ENCODE results near the gene RHEBL1. TPM values are rescaled to one million over a fixed set of nuclear protein-coding genes. Genes with fewer than 3 reads are reported as not detected.

The RHEBL1 gene
- total RNA-seq, 2 experiments from 2014 or later, result 5.1 to 6.0 TPM

DNA sequence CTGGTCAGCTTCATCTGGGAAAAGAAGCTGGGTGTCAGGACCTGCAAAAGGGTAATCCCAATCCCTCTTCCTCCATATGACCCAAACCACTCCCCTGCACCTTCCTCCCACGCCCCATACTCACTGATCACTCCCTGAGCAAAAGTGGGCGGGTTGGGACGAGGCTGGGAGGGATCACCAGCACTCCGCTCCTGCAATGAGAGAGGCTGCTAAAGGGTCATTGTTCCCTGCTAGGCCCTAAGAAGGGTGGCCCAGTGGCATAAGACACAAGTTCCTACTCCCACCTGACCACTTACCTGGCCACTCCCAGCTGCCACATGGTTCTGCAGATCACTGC lies 35.5 kb downstream of the RHEBL1 start:
- no peaks in the 10 kb centered on the region for H3K27me3 ChIP-seq (ENCODE audit: control insufficient read depth in 1 of 2, insufficient read depth in 2 of 2, low read length in 2 of 2)
- ATAC-seq (ENCODE audit: poor library complexity), result no peak
- no peak overlapping the region for H3K27ac ChIP-seq (ENCODE audit: low read depth in 1 of 2, low read length in 2 of 2)
- Mint-ChIP-seq H3K27ac (no peak overlapping the region), H3K27me3 (no peaks in the 10 kb centered on the region), H3K36me3 (ENCODE audit: low read depth) (peaks cover 73% of the 10 kb centered on the region), H3K9me3 (no peaks in the 10 kb centered on the region), H3K4me3 (no peak overlapping the region), H3K4me1 (ENCODE audit: low read depth) (no peaks in the 10 kb centered on the region)
- TF ChIP-seq, protein P1, sequence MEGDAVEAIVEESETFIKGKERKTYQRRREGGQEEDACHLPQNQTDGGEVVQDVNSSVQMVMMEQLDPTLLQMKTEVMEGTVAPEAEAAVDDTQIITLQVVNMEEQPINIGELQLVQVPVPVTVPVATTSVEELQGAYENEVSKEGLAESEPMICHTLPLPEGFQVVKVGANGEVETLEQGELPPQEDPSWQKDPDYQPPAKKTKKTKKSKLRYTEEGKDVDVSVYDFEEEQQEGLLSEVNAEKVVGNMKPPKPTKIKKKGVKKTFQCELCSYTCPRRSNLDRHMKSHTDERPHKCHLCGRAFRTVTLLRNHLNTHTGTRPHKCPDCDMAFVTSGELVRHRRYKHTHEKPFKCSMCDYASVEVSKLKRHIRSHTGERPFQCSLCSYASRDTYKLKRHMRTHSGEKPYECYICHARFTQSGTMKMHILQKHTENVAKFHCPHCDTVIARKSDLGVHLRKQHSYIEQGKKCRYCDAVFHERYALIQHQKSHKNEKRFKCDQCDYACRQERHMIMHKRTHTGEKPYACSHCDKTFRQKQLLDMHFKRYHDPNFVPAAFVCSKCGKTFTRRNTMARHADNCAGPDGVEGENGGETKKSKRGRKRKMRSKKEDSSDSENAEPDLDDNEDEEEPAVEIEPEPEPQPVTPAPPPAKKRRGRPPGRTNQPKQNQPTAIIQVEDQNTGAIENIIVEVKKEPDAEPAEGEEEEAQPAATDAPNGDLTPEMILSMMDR (IDR thresholded peaks at IDR 0.05), result no peak
- ChIA-PET CTCF (interaction anchor here (0.7 to 1.7 kb wide), 2 partner anchors 10 to 58 kb away, joined by 4 read pairs; no protein-coding TSS in a partner anchor), POLR2A (interaction anchor here (1.1 kb wide), 1 partner anchor 14 kb away, joined by 6 read pairs; no protein-coding TSS in a partner anchor)
- H3K4me3 ChIP-seq (ENCODE audit: low read length), result no peak overlapping the region
- no peak for DNase-seq
- no peaks in the 10 kb centered on the region for H3K9me3 ChIP-seq (ENCODE audit: control insufficient read depth in 1 of 2, insufficient read depth in 1 of 2, low read length in 2 of 2)
- peaks cover 81% of the 10 kb centered on the region for H3K36me3 ChIP-seq (ENCODE audit: insufficient read depth, low read length)
- no peaks in the 10 kb centered on the region for H3K4me1 ChIP-seq (ENCODE audit: insufficient read depth, low read length)
- intact Hi-C loops (cut with DNase I, micrococcal nuclease), result no loop called here

GRCh38 chr12:49033611-49034285 lies 36.0 kb downstream of the RHEBL1 start:
- H3K4me3 Mint-ChIP-seq, result no peak overlapping the region
- H3K4me1 Mint-ChIP-seq (ENCODE audit: low read depth), result no peaks in the 10 kb centered on the region
- Histone ChIP-seq H3K27ac (ENCODE audit: low read depth in 1 of 2, low read length in 2 of 2) (no peak overlapping the region), H3K36me3 (ENCODE audit: insufficient read depth, low read length) (peaks cover 81% of the 10 kb centered on the region), H3K27me3 (ENCODE audit: control insufficient read depth in 1 of 2, insufficient read depth in 2 of 2, low read length in 2 of 2) (no peaks in the 10 kb centered on the region), H3K4me3 (ENCODE audit: low read length) (no peak overlapping the region), H3K9me3 (ENCODE audit: control insufficient read depth in 1 of 2, insufficient read depth in 1 of 2, low read length in 2 of 2) (no peaks in the 10 kb centered on the region), H3K4me1 (ENCODE audit: insufficient read depth, low read length) (no peaks in the 10 kb centered on the region)
- DNase-seq (no peak), ATAC-seq (ENCODE audit: poor library complexity) (no peak)
- H3K27me3 Mint-ChIP-seq, result no peaks in the 10 kb centered on the region
- H3K9me3 Mint-ChIP-seq, result no peaks in the 10 kb centered on the region
- POLR2A ChIA-PET, result interaction anchor here (1.1 kb wide), 1 partner anchor 14 kb away, joined by 6 read pairs; no protein-coding TSS in a partner anchor
- intact Hi-C loops (cut with DNase I, micrococcal nuclease), result no loop called here
- H3K27ac Mint-ChIP-seq, result no peak overlapping the region
- CTCF ChIA-PET, result interaction anchor here (0.7 to 1.7 kb wide), 2 partner anchors 10 to 59 kb away, joined by 4 read pairs; no protein-coding TSS in a partner anchor
- H3K36me3 Mint-ChIP-seq (ENCODE audit: low read depth), result peaks cover 71% of the 10 kb centered on the region
- TF ChIP-seq, protein P1 (IDR thresholded peaks at IDR 0.05), result no peak

GRCh38 chr12:49032679-49033447 lies 36.9 kb downstream of the RHEBL1 start:
- peaks cover 81% of the 10 kb centered on the region for H3K36me3 ChIP-seq (ENCODE audit: insufficient read depth, low read length)
- ChIA-PET CTCF (no interaction called here), POLR2A (interaction anchor here (1.1 kb wide), 1 partner anchor 13 kb away, joined by 6 read pairs; no protein-coding TSS in a partner anchor)
- H3K9me3 Mint-ChIP-seq, result no peaks in the 10 kb centered on the region
- no peak overlapping the region for H3K4me3 ChIP-seq (ENCODE audit: low read length)
- no peaks in the 10 kb centered on the region for H3K4me1 ChIP-seq (ENCODE audit: insufficient read depth, low read length)
- H3K9me3 ChIP-seq (ENCODE audit: control insufficient read depth in 1 of 2, insufficient read depth in 1 of 2, low read length in 2 of 2), result no peaks in the 10 kb centered on the region
- TF ChIP-seq, protein P1 (IDR thresholded peaks at IDR 0.05), result no peak
- no peaks in the 10 kb centered on the region for H3K27me3 Mint-ChIP-seq
- peaks cover 71% of the 10 kb centered on the region for H3K36me3 Mint-ChIP-seq (ENCODE audit: low read depth)
- H3K27ac ChIP-seq (ENCODE audit: low read depth in 1 of 2, low read length in 2 of 2), result no peak overlapping the region
- intact Hi-C loops (cut with DNase I, micrococcal nuclease), result no loop called here
- no peaks in the 10 kb centered on the region for H3K27me3 ChIP-seq (ENCODE audit: control insufficient read depth in 1 of 2, insufficient read depth in 2 of 2, low read length in 2 of 2)
- H3K4me3 Mint-ChIP-seq, result no peak overlapping the region
- ATAC-seq (ENCODE audit: poor library complexity), result no peak
- no peak for DNase-seq
- no peaks in the 10 kb centered on the region for H3K4me1 Mint-ChIP-seq (ENCODE audit: low read depth)
- H3K27ac Mint-ChIP-seq, result no peak overlapping the region
